ENCODE results near the gene COG1. TPM values are rescaled to one million over a fixed set of nuclear protein-coding genes. Genes with fewer than 3 reads are reported as not detected.

The COG1 gene
- total and polyA plus RNA-seq, 9 of the 15 experiments (the other 6 are each of a cell fraction or from before 2014, with no cell fraction given), result 9.5 to 26.8 (median 12.9) TPM

GRCh38 chr17:73228748-73229236 lies 35.9 kb downstream of the COG1 start (continued):
- no peak for TF ChIP-seq CHD7 (IDR thresholded peaks at IDR 0.05; ENCODE audit: low read depth, low read length)
- no peak for TF ChIP-seq NELFE (IDR thresholded peaks at IDR 0.05; ENCODE audit: insufficient read depth, insufficient read length)
- no peak for TF ChIP-seq PBX2 (CRISPR knock-in tag; IDR thresholded peaks at IDR 0.05; ENCODE audit: low read depth)
- peak; percentile 78 for TF ChIP-seq PBX2 (tag; conservative IDR thresholded peaks at IDR 0.05; ENCODE audit: low read depth)
- TF ChIP-seq ATF7 (IDR thresholded peaks at IDR 0.05), result peak; percentile 63
- TF ChIP-seq FOS (IDR thresholded peaks at IDR 0.05; ENCODE audit: extremely low read depth, insufficient read length), result no peak
- no peak for TF ChIP-seq ZNF184 (CRISPR knock-in tag; IDR thresholded peaks at IDR 0.05)
- TF ChIP-seq LCOR (CRISPR knock-in tag; IDR thresholded peaks at IDR 0.05), result 0 out of 2 replicates have a peak, but pooled peaks have one; percentile 38
- TF ChIP-seq JUN (IDR thresholded peaks at IDR 0.05; ENCODE audit: borderline replicate concordance, low read depth, low read length), result peak; percentile 60; the same call in 1 of the 2 replicates
- no peak for TF ChIP-seq JUN (CRISPR knock-in tag; IDR thresholded peaks at IDR 0.05; ENCODE audit: borderline replicate concordance)
- TF ChIP-seq RFX5 (IDR thresholded peaks at IDR 0.05; ENCODE audit: low read depth, low read length), result 0 out of 2 replicates have a peak, but pooled peaks have one; percentile 17
- no peak for TF ChIP-seq ZNF324 (CRISPR knock-in tag; IDR thresholded peaks at IDR 0.05)
- TF ChIP-seq NCOR1 (IDR thresholded peaks at IDR 0.05), result peak; percentile 77
- TF ChIP-seq ZC3H11A (IDR thresholded peaks at IDR 0.05; ENCODE audit: low read depth, low read length), result peak; percentile 20; the same call in 1 of the 2 replicates
- TF ChIP-seq EGR1 (conservative IDR thresholded peaks at IDR 0.05), result peak; percentile 31; the same call in 1 of the 2 replicates
- peak; percentile 68; the same call in 1 of the 2 replicates for TF ChIP-seq GATAD2B (IDR thresholded peaks at IDR 0.05; ENCODE audit: borderline replicate concordance)

Measured in K562 (cell line).